Measurements from ENCODE around the gene IL15.

- TF ChIP-seq CTCF (conservative IDR thresholded peaks at IDR 0.05 in 1 of 2, IDR thresholded peaks at IDR 0.05 in 1 of 2; ENCODE audit: low read depth in 1 of 2, low read length in 2 of 2) (no peak), EZH2 (IDR thresholded peaks at IDR 0.05; ENCODE audit: low read length, missing control alignments) (no peak)
These were observed 11.4 kb upstream of the IL15 start for GRCh38 chr4:141625023-141625422.

All from fibroblast of lung (primary cell).